Measurements from ENCODE around the gene PCA3. TPM values are rescaled to one million over a fixed set of nuclear protein-coding genes. Genes with fewer than 3 reads are reported as not detected.

Gene PCA3
- total RNA-seq, 1 experiment from 2014 or later: not detected

DNA sequence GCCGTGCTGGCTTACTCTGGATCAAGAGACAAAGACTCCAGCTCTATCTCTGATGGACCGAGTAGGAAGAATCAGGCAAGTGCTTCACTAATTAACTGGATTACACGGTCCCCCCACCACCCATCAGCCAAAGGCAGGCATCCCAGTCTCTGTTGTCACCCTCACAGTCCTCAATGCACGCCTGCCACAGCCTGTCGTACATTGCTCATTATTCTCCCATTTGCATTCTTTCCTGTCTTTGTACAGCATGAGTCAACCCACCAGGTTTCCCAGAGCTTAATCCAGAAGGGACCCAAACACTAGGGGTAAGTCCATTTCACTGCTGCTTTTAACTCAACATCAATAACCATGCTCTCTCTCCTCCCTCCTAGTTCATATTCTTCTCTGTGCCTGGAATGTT, 44.4 kb downstream of the PCA3 start:
- in situ Hi-C loops (cut with HindIII; ENCODE audit: low sequenced_read_pairs): no loop called here
- no peak for DNase-seq (ENCODE audit: low spot score)

- peak; percentile 73 for DNase-seq (ENCODE audit: low spot score)
- in situ Hi-C loops (cut with HindIII; ENCODE audit: low sequenced_read_pairs): no loop called here
Observed at GRCh38 chr9:76810377-76810957, 46.2 kb downstream of the PCA3 start.

DNA sequence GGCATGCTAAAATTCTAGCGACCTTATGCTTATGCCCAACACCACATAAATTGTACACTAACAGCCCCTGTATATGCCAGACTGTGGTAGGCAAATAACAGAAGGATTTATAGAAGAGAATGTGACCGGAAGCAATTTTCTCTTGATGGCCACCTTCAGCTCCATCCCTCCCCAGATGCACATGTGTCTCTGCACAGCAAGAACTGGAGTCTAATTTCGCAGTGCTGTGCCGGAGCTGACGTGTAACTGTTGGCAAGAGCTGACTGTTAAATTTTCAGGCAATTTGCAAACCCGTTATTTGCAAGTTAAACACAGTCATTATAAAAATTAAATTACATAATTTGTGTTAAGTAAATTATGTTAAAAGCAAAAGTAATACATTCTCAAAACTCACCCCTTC, 48.4 kb downstream of the PCA3 start:
- in situ Hi-C loops (cut with HindIII; ENCODE audit: low sequenced_read_pairs): no loop called here
- no peak for DNase-seq (ENCODE audit: low spot score)

DNA sequence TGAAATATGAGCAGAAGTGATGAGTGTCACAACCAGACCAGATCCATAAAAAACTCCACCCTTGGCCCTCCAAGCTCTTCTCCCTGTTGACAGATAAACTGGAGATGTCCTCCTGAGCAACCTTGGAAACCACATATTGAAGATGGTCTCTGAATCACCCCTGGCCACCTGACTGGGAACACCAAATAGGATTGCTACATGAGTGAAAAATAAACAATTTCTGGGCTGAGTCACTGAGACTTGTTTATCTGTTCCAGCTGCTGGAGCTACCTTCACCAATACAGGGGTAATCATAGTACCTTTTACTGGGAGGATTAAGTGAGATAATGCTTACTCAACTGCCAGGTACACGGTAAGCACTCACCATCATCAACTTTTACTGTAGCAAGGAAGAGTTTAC, 53.3 kb downstream of the PCA3 start:
- in situ Hi-C loops (cut with HindIII; ENCODE audit: low sequenced_read_pairs): no loop called here
- DNase-seq (ENCODE audit: low spot score): no peak

GRCh38 chr9:76818271-76818670, 54.0 kb downstream of the PCA3 start:
- DNase-seq (ENCODE audit: low spot score): peak; percentile 8
- in situ Hi-C loops (cut with HindIII; ENCODE audit: low sequenced_read_pairs): no loop called here

DNA sequence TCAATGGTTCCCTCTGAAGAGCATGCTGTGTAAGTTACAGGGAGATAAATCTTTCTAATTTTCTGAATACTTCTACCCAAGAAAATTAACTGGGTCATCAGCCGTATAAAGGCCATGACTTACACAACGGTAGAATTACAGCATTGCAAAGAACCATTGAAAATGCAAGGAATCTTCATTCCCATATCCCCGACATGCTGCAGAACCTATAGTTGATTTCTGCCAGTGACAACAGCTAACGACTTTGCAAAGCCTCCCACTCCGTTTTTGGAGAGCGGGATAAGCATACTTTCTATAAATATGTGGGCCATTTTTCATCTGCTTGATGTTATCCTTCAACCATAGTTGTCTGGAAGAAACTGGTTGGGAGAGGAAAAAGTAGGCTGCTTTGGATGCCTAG, 56.2 kb downstream of the PCA3 start:
- DNase-seq (ENCODE audit: low spot score): no peak
- in situ Hi-C loops (cut with HindIII; ENCODE audit: low sequenced_read_pairs): no loop called here

- in situ Hi-C loops (cut with HindIII; ENCODE audit: low sequenced_read_pairs): no loop called here
- no peak for DNase-seq (ENCODE audit: low spot score)
Observed at GRCh38 chr9:76827296-76828080, 63.2 kb downstream of the PCA3 start.

GRCh38 chr9:76828447-76828846, 64.2 kb downstream of the PCA3 start:
- no peak for DNase-seq (ENCODE audit: low spot score)
- in situ Hi-C loops (cut with HindIII; ENCODE audit: low sequenced_read_pairs): no loop called here

DNA sequence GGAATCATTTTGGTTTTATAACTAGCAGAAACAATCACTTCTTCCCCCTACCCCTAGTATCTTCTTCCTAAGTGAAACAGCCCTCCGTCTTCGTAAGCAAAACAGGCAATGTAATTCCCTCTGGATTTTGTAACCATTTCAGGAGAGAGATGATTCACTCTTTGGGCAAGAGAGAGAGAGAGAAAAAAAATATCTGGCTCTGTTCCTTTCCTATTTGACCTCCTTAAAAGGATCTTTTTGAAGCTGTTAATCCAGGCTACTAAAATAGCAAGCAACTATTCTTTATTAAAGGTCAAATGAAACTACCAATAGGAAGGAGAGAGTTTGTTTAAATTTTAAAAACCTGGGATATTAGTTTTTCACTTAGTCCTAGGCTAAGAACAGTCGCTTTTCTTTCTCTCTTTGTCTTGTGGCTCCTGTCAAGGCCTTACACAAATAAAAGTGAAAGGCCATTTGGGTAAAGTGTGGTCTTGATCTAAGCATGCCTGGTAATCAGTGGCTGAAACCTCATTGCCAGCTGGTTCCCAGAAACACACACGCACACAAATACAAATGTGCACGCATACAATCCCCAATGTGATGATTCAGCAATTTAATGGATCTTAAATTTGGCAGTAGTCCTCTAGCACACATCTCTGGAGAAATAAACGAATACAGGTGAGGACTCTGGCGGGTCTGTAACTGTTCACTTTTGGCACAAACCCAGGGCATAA, 71.5 kb downstream of the PCA3 start:
- in situ Hi-C loops (cut with HindIII; ENCODE audit: low sequenced_read_pairs): no loop called here

More for the DNA sequence above, 71.5 kb downstream of the PCA3 start:
- peak; percentile 18 for DNase-seq (ENCODE audit: low spot score)

Other genes starting within 250 kb of the PCA3 start
- not detected in 2 replicates for gene PRUNE2, start 141.7 kb downstream of the PCA3 start, total RNA-seq (2014; rRNA removed; shearing (Covaris generic))

All from G401 (cell line).